RCC 7860 (cell line): Measurements from ENCODE around the gene PRDM10.
A peak's percentile ranks its signal among the peaks of the same experiment; 100 is the strongest.
"Not testable (repeated sequence)": the region's sequence is repeated elsewhere in the genome, so short reads cannot be mapped to it uniquely, and the experiment has no call there.

Experiments used
- DNase-seq: peaks from one replicate; pipeline ENCODE4 v3.0.0-alpha.2; 2015; ENCODE audit warnings: low spot score
- FAIRE-seq: peaks from 2 replicates; lab custom pipeline; 2012; peaks lifted over from hg19 to GRCh38; lab: Jason Lieb, UNC

PRDM10 gene

DNA sequence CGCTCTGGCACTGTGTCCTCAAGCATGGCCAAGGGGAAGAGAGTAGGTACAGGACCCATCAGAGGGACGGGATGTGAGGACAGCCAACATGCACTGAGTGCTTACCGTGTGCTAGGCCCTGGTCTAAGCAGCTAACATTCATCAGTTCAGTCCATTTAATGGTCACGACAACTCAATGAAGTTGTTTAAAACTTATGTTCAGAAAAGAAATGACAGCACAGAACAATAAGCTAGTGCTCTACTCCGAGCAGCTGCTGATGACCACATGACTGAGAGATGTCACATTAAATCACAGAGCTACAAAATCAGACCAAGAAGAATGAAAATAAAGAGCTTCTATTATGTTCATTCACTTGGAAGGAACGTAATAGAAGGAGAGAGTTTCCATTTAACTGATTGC, 26.3 kb downstream of the PRDM10 start:
- FAIRE-seq = no peak
- no peak for DNase-seq

DNA sequence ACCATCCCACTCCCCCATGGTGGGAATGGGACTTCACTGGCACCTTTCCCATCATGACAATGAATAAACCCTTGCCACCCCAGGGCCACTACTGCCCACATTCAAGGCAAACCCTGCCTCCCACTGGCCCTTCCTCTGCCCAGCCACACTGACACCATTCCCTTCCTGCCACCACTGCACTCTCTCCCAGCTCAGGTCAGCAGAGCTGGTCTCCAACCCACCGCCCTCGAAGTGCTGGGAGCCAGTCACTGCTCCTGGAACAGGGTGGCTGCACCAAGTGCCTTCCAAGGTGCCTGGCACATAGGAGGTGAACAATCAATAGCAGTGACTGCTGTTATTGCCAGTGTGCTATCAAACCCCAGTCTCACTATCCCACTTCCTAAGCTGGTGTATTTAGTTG, 27.1 kb downstream of the PRDM10 start:
- FAIRE-seq = no peak
- no peak for DNase-seq

DNA sequence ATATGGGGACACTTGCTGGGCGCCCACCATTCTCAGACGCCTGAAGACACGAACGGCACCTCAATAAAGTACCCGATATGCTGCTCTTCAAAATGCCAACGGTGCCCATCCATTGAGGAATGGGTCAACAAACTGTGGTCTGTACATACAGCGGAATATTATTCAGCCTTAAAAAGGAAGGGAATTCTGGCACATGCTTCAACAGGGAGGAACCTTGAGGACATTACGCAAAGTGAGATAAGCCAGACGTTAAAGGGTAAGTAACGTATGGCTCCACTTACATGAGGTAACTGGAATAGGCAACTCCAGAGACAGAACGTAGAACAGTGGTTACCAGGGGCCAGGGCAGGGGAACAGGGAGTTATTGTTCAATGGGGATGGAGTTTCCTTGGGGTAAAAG, 28.0 kb downstream of the PRDM10 start:
- no peak for DNase-seq
- FAIRE-seq = no peak

DNA sequence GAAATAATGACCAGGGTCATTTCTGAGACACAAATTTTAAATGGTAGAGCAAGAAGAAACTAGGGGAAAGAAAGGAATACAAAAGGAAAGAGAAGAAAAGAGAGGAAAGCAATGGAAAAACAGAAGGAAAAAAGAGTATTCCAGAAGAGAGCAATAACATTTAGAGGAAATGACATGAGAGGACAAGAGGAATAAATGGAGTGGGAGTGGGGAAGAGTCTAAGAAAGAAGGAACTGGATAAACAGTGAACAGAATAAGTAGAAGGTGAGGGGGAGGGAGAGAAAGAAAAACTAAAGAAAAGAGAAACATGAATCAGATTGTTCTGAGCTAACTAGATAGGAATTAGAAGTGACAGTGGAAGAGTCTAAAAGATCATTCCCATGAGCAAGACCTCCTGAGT, 28.4 kb downstream of the PRDM10 start:
- FAIRE-seq = no peak
- DNase-seq = no peak

GRCh38 chr11:129973809-129974208, 28.8 kb downstream of the PRDM10 start:
- FAIRE-seq = no peak
- DNase-seq = no peak

- FAIRE-seq (no peak), DNase-seq (no peak)
Measured at GRCh38 chr11:129973068-129973467, 29.6 kb downstream of the PRDM10 start.

DNA sequence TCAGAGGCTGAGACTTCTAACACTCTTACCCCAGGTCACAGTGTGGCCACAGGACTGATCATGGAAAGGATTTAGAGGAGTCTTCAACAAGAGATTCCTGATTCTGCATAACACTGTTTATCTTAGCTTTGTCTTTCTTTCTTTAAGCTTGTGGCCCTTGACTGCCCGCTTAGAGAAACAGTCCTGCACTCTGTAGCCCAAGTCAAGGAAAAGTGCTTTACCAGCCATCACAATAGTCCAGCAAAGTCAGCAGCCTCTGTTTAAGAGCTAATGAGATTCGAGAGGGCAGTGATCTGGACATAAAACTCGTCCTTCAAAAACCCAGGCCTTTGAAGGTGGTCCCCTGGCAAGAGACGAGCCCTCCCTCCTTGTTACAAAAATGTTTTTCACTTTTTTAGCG, 30.0 kb downstream of the PRDM10 start:
- FAIRE-seq = no peak
- no peak for DNase-seq

- FAIRE-seq, DNase-seq: not testable (repeated sequence)
Measured at GRCh38 chr11:129971856-129972255, 30.8 kb downstream of the PRDM10 start.

DNA sequence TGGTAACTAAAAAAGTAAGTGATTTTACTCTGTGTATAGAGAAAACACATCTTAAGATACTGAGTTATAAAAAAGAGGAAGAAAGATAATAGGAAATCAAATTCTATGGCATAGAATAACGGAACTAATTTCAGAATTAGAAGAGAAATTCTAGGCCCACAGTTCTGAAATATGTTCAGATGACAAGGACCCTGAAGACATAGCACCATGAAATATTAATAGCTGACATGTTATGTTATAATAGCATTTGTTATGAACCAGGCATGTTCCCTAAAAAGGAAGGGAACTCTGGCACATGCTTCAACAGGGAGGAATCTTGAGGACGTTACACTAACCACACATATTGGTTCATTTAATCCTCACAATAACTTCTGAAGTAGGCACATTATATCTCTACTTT, 32.7 kb downstream of the PRDM10 start:
- no peak for FAIRE-seq
- DNase-seq = no peak

- DNase-seq = no peak
Measured at GRCh38 chr11:129968591-129969419, 33.8 kb downstream of the PRDM10 start.

GRCh38 chr11:129967996-129968395, 34.6 kb downstream of the PRDM10 start:
- FAIRE-seq (peak; percentile 67), DNase-seq (peak; percentile 40)

More at GRCh38 chr11:129968591-129969419, 33.8 kb downstream of the PRDM10 start:
- FAIRE-seq = no peak

- no peak for FAIRE-seq
- DNase-seq = no peak
Measured at GRCh38 chr11:129965248-129965647, 37.4 kb downstream of the PRDM10 start.

DNA sequence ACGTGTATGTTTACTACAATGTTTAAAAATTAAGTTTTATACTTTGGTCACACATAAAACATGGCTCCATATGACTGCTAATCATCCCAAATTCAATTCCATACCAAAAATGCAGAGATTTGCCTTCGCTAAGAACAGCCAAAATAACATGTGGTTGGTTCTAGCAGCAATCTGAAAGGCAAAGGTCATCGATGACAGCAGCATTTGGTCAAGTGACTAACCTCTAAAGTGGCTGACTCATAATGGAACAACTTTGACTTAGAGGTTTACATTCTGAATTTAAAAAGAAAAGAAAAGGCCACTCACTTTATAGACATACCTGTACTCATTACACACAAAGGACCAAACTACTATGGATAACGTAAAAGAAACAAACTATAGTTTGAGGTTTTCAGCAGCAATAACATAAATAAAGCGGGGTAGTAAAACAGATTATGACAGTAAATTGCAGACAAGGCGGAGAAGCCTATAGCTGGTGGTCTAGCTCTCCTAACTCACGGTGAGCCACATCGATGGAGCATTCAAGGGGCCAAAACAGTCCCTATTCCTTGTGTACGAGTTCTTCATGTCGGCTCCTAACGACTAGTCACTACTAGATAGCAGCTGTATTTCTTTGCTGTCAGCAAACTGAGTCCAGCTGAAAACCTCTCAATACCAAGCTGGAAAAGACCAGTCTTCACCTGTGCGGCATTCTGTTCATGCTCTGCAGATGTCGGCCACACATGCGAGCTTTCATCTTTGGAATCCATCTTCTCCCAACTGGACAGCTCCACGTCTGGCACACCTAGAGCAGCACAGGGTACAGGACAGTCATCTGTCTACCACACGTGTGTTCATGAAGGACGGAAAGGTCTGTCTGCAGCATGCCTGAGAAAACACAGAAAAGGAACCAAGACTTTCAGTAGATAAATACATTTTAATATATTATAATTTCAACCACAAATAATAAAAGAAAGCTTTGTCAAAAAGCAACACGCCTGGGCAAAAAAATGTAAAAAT, 42.1 kb downstream of the PRDM10 start:
- FAIRE-seq = peak; percentile 97
- peak; percentile 79 for DNase-seq

GRCh38 chr11:129959687-129960086, 42.9 kb downstream of the PRDM10 start:
- DNase-seq (peak; percentile 58), FAIRE-seq (no peak)

DNA sequence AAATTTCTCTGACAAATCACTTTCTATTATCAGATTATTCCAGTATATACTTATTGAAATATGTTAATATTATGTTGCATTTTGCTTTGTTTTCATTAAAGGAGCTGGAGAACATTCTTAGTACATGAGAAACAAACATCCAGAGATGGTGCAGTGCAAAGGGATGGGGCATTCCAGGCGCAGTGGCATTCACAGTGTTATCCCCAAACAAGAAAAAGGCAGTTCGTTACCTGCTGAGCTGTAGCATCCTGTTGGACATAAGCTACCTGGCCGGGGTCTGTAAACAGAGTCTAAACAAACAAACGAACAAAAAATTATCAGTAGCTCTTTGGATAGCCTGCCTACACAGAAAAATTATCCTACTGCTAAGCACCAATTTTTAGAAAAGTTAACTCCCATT, 47.4 kb downstream of the PRDM10 start:
- FAIRE-seq (no peak), DNase-seq (no peak)

- not testable (repeated sequence) for DNase-seq, FAIRE-seq
Measured at GRCh38 chr11:129954703-129955102, 47.9 kb downstream of the PRDM10 start.

DNA sequence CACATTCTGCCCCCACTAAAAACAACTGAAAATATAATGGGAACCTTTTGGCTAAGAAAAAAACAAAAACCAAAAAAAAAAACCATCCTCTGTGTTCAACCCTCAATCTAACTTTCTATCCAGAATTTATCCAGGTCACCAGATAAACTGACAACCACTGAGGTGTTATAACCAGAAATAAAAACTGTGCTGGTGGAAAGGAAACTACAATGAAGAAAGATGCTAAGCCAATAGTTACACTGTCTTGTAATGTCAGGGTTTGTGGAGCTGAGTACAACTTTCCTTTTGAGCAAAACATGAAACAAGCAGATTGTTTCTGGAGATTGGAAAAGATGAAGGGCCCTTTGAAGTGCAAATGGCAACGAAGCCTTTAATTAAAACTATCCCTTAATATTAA, 50.8 kb downstream of the PRDM10 start:
- FAIRE-seq (no peak), DNase-seq (no peak)

- no peak for DNase-seq
- FAIRE-seq = no peak
Measured at GRCh38 chr11:129951201-129951865, 51.3 kb downstream of the PRDM10 start.

DNA sequence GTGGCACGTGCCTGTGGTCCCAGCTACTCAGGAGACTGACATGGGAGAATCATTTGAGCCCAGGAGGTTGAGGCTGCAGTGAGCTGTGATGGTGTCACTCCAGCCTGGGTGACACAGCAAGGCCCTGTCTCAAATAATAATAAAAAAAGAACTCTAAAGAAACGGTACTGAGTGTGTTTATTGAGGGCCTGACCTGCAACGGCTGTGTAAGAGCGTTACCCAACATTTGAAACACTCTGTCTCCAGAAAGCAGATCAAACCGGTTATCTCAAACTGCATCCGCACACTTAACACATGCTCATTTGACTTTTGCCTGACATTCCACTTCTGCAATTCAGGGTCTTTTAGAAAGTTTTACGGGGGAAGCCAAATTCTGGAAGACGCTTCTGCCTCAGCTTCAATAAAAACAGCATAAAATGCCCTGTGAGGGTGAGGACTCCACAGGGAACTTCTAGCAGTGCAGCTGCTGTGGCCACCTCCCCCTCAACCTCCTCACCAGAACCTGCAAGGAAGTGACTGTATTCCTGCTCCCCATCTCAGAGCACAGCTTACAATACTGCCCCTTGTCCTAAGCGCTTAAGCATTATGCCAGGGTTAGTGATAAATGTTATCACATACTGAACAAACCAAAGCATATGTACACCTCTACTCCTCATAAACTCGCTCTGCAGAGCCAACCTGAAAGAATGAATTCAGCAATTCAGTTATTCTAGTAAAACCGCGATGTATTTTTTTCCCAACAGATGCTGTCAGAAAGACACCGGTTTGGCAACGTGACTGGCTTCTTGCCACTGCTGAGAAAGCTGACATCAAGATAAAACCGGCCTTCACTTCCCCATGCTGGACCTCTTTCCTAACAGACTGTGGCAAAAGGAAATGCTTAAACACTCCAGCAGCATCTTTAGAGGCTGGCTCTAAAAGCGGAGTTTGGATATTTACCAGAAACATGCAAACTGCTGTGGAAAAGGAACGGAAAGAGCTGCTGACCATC, 52.2 kb downstream of the PRDM10 start:
- no peak for DNase-seq
- FAIRE-seq = no peak

GRCh38 chr11:129948926-129949466, 53.6 kb downstream of the PRDM10 start:
- DNase-seq = no peak
- no peak for FAIRE-seq
